A549 (cell line): ENCODE results near the gene NXPH3. TPM values are rescaled to one million over a fixed set of nuclear protein-coding genes. Genes with fewer than 3 reads are reported as not detected.

ENCODE experiments used
- ATAC-seq, 2 experiments: fragments of 200-7000 bp in 1 of 2; fragments of >200 bp in 1 of 2; cut with Nextera tagmentation in 1 of 2; cut with Tn5 transposase in 1 of 2; 3 replicates each; pipeline versions ENCODE4 v1.8.0 to v1.9.1; 2018 to 2020; ENCODE audit warnings: mild to moderate bottlenecking in 1 of 2, moderate library complexity in 1 of 2
- CTCF ChIA-PET: fragments of 300-600 bp; sonication (Branson Sonifier 250); formaldehyde crosslinking; extraction: SDS; loops from one replicate; lab custom pipeline; 2021; ENCODE audit warnings: antibody characterized with exemption, inconsistent platforms; lab: Yijun Ruan, JAX
- POLR2A ChIA-PET: fragments of 350-600 bp; formaldehyde crosslinking; extraction: SDS; loops from one replicate; lab custom pipeline; 2021; ENCODE audit warnings: antibody characterized with exemption, inconsistent platforms; lab: Yijun Ruan, JAX
- DNase-seq, 2 experiments: peaks; one replicate each; pipeline versions ENCODE4 v3.0.0 to v3.0.0-alpha.2; 2011 to 2016; ENCODE audit warnings: low read depth in 1 of 2, low spot score in 1 of 2
- FAIRE-seq: peaks from 2 replicates; lab custom pipeline; 2011; peaks lifted over from hg19 to GRCh38; lab: Jason Lieb, UNC
- H3K27ac ChIP-seq, 2 experiments: fragments of >200 bp; sonication (Bioruptor Twin); formaldehyde crosslinking; 3 replicates each; pipeline ENCODE4 v1.5.1; 2016 to 2017
- H3K4me1 ChIP-seq: fragments of >200 bp; sonication (Bioruptor Twin); formaldehyde crosslinking; 3 replicates; pipeline ENCODE4 v1.6.1; 2016
- H3K4me2 ChIP-seq: fragments of >200 bp; sonication (Bioruptor Twin); formaldehyde crosslinking; 3 replicates; pipeline ENCODE4 v1.6.1; 2016
- H3K4me3 ChIP-seq: fragments of >200 bp; sonication (Bioruptor Twin); formaldehyde crosslinking; 3 replicates; pipeline ENCODE4 v1.5.1; 2016
- H3K9me3 ChIP-seq: fragments of >200 bp; sonication (Bioruptor Twin); formaldehyde crosslinking; 3 replicates; pipeline ENCODE4 v1.6.1; 2016
- BHLHE40 ChIP-seq: IDR thresholded peaks from 2 replicates; pipeline ENCODE4 v1.6.1; 2012; ENCODE audit warnings: low read depth, low read length, inconsistent platforms
- CBX2 ChIP-seq: fragments of 200-600 bp; sonication (generic); IDR thresholded peaks from 2 replicates; pipeline ENCODE4 v1.6.1; 2016; ENCODE audit warnings: low read depth, mild to moderate bottlenecking, borderline replicate concordance
- CBX8 ChIP-seq: fragments of 200-600 bp; sonication (generic); IDR thresholded peaks from 2 replicates; pipeline ENCODE4 v1.6.1; 2016
- CEBPB ChIP-seq, 2 experiments: fragments of >200 bp in 1 of 2; sonication (Bioruptor Twin) in 1 of 2; formaldehyde crosslinking in 1 of 2; IDR thresholded peaks; 2 replicates each; pipeline ENCODE4 v1.6.1; 2012 to 2016
- CHD4 ChIP-seq: fragments of 200-600 bp; sonication (generic); IDR thresholded peaks from 2 replicates; pipeline ENCODE4 v1.6.1; 2016; ENCODE audit warnings: antibody characterized with exemption, mild to moderate bottlenecking, borderline replicate concordance
- FOSB ChIP-seq: fragments of 250-450 bp; sonication (Bioruptor Pico); IDR thresholded peaks from 2 replicates; pipeline ENCODE4 v1.5.0; 2020; ENCODE audit warnings: mild to moderate bottlenecking, moderate library complexity
- FOXS1 ChIP-seq: fragments of 250-450 bp; sonication (Bioruptor Pico); IDR thresholded peaks from 2 replicates; pipeline ENCODE4 v1.5.0; 2020; ENCODE audit warnings: mild to moderate bottlenecking, moderate library complexity
- HES2 ChIP-seq: fragments of >200 bp; sonication (Bioruptor Twin); formaldehyde crosslinking; IDR thresholded peaks from 2 replicates; pipeline ENCODE4 v1.6.1; 2016
- HEYL ChIP-seq: fragments of 250-450 bp; sonication (Bioruptor Pico); IDR thresholded peaks from 2 replicates; pipeline ENCODE4 v1.8.0; 2021; ENCODE audit warnings: mild to moderate bottlenecking, moderate library complexity
- MYC ChIP-seq: IDR thresholded peaks from 2 replicates; pipeline ENCODE4 v1.6.1; 2012; ENCODE audit warnings: mild to moderate bottlenecking, inconsistent platforms, low read length, improper control_type of control experiment, borderline replicate concordance
- NFE2L2 ChIP-seq: fragments of 150-350 bp; conservative IDR thresholded peaks from 2 replicates; pipeline ENCODE4 v1.6.1; 2014; ENCODE audit warnings: low read length
- POLR2AphosphoS2 ChIP-seq: conservative IDR thresholded peaks from 2 replicates; pipeline ENCODE4 v1.6.1; 2012; ENCODE audit warnings: low read length, improper control_type of control experiment, inconsistent platforms
- RAD21 ChIP-seq, 2 experiments: fragments of >200 bp in 1 of 2; sonication (Bioruptor Twin) in 1 of 2; formaldehyde crosslinking in 1 of 2; IDR thresholded peaks in 1 of 2; conservative IDR thresholded peaks in 1 of 2; 2 replicates in 1 of 2; 3 replicates in 1 of 2; pipeline ENCODE4 v1.6.1; 2012 to 2018; ENCODE audit warnings: inconsistent platforms in 1 of 2
- RFX5 ChIP-seq: fragments of 450-650 bp; IDR thresholded peaks from 2 replicates; pipeline ENCODE4 v1.7.1; 2014; ENCODE audit warnings: antibody characterized with exemption, mild to moderate bottlenecking, moderate library complexity
- RNF2 ChIP-seq: fragments of 200-600 bp; sonication (generic); IDR thresholded peaks from 2 replicates; pipeline ENCODE4 v1.6.1; 2016; ENCODE audit warnings: low read depth, mild to moderate bottlenecking, antibody characterized with exemption, moderate library complexity, borderline replicate concordance
- ZC3H11A ChIP-seq: fragments of 450-650 bp; IDR thresholded peaks from 2 replicates; pipeline ENCODE4 v1.6.1; 2014; ENCODE audit warnings: antibody characterized with exemption, mild to moderate bottlenecking
- WGBS: methylation state at CpG from one replicate; pipeline ENCODE4 v1.1.6; 2017; ENCODE audit errors: missing lambda C conversion rate; 5-methylcytosine and 5-hydroxymethylcytosine counted together
- polyA plus RNA-seq, 4 experiments: library from polyadenylated mRNA; depleted of rRNA in 3 of 4; stranded (reverse); fragments of >200 nt; fragmentation: RNase III in 1 of 4; extraction: RNeasy Plus Mini Kit Qiagen cat#74134 plus additional on column Dnase treatment in 1 of 4; gene quantifications; 2 replicates in 3 of 4; 3 replicates in 1 of 4; pipeline ENCODE4 v1.2.3, GENCODE V29; 2011 to 2017
- TF ChIP-seq, protein P1 (sequence below): fragments of 450-650 bp; IDR thresholded peaks from 2 replicates; pipeline ENCODE4 v1.6.1; 2014; ENCODE audit warnings: antibody characterized with exemption
- TF ChIP-seq, protein P2 (sequence below): IDR thresholded peaks from 2 replicates; pipeline ENCODE4 v1.6.1; 2012
- TF ChIP-seq, protein P3 (sequence below): IDR thresholded peaks from 2 replicates; pipeline ENCODE4 v1.6.1; 2012

The NXPH3 gene
- polyA plus RNA-seq, 2 of the 4 experiments (the other 2 are of a cell fraction) = 0.12 to 0.30 TPM

GRCh38 chr17:49583226-49583625 is 7.6 kb downstream of the NXPH3 start:
- Histone ChIP-seq H3K9me3 (no peaks in the 10 kb centered on the region), H3K4me3 (no peak overlapping the region)
- no peak for TF ChIP-seq MYC
- TF ChIP-seq, all 56 proteins: peak for 0
- no peak for ATAC-seq
- ChIA-PET POLR2A (no interaction called here), CTCF (interaction anchor here (0.5 to 40.8 kb wide), 8 partner anchors 8 to 916 kb away, joined by 3 to 2008 read pairs (median 8); partner anchors contain the start of genes NXPH3 and SLC35B1)
- no peak overlapping the region for H3K27ac ChIP-seq
- no peak for DNase-seq
- FAIRE-seq = no peak
- no peak overlapping the region for H3K4me2 ChIP-seq
- H3K4me1 ChIP-seq = no peaks in the 10 kb centered on the region
- 69% methylated on average over 5 of the region's 5 CpGs for WGBS

DNA sequence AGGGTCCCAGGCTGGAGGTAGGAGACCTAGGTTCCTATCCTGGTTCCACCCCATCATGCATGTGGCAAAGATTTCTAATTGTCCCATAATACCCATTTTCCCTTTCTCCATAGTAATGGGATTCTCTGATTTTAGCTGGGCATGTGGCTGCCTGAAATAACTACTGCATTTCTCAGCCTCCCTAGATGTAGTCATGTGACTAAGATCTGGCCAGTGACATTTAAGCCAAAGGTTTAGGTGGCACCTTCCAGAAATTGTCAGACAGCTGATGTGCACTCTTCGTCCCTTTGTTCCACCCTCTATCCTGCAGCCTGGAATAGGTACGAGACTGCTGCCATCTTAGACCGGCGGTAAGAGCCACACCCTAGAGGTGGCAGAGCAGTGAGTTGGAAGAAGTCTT is 8.2 kb downstream of the NXPH3 start:
- no peaks in the 10 kb centered on the region for H3K4me1 ChIP-seq
- no peaks in the 10 kb centered on the region for H3K9me3 ChIP-seq
- no peak for ATAC-seq
- TF ChIP-seq, protein P1, sequence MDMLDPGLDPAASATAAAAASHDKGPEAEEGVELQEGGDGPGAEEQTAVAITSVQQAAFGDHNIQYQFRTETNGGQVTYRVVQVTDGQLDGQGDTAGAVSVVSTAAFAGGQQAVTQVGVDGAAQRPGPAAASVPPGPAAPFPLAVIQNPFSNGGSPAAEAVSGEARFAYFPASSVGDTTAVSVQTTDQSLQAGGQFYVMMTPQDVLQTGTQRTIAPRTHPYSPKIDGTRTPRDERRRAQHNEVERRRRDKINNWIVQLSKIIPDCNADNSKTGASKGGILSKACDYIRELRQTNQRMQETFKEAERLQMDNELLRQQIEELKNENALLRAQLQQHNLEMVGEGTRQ = peak; percentile 47; the same call in 1 of the 2 replicates
- TF ChIP-seq RNF2 (no peak), BHLHE40 (no peak)
- TF ChIP-seq, all 56 proteins: peak for 1
- no peak overlapping the region for H3K27ac ChIP-seq
- H3K4me2 ChIP-seq = no peak overlapping the region
- POLR2A ChIA-PET = no interaction called here
- CTCF ChIA-PET = interaction anchor here (0.5 to 40.8 kb wide), 6 partner anchors 8 to 119 kb away, joined by 3 to 2008 read pairs (median 13); partner anchors contain the start of genes NXPH3 and SLC35B1
- FAIRE-seq (no peak), DNase-seq (no peak)
- 94% methylated on average over 4 of the region's 4 CpGs for WGBS
- no peak overlapping the region for H3K4me3 ChIP-seq

DNA sequence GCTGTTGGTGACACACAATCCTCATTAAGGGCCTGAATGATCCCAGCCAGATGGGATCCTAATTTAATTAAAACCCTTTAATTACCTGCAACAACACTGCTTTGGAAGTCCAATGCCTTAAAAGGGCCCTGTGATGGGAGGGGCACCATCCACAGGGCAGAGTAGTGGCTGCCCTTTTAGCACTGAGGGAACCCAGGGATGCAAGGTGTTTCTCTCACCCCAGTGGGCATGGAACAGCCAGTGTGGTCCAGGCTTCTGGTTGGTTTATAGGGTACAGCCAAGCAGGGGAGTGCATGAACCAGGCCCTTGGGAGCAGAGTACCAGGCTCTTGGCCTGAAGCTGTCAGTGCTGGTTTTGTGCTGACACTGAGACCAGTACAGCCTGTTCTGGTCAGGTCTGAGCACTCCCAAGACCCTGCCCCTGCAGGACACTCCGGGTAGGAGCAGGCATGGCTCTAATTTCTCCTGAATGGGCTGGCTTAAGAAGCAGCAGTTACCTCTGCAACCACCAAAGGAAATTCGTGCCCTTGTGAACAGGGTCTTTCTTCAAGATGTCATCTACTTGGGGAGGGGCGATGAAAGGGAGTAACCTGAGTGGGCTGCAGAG is 9.9 kb downstream of the NXPH3 start:
- no peak overlapping the region for H3K4me2 ChIP-seq
- H3K4me3 ChIP-seq = no peak overlapping the region
- ChIA-PET CTCF (interaction anchor here (3.2 to 40.8 kb wide), 4 partner anchors 10 to 117 kb away, joined by 17 to 2008 read pairs (median 68); partner anchors contain the start of genes NXPH3 and SLC35B1), POLR2A (no interaction called here)
- 85% methylated on average over 2 of the region's 3 CpGs for WGBS
- TF ChIP-seq FOXS1 (no peak), NFE2L2 (no peak), FOSB (CRISPR knock-in tag) (no peak), CBX8 (no peak), RFX5 (no peak), HEYL (no peak), ZC3H11A (no peak), CBX2 (no peak), CEBPB (IDR thresholded peaks at IDR 0.05) (no peak), RAD21 (conservative IDR thresholded peaks at IDR 0.05 in 1 of 2, IDR thresholded peaks at IDR 0.05 in 1 of 2) (no peak), CHD4 (no peak), POLR2AphosphoS2 (no peak), HES2 (no peak)
- TF ChIP-seq, protein P2, sequence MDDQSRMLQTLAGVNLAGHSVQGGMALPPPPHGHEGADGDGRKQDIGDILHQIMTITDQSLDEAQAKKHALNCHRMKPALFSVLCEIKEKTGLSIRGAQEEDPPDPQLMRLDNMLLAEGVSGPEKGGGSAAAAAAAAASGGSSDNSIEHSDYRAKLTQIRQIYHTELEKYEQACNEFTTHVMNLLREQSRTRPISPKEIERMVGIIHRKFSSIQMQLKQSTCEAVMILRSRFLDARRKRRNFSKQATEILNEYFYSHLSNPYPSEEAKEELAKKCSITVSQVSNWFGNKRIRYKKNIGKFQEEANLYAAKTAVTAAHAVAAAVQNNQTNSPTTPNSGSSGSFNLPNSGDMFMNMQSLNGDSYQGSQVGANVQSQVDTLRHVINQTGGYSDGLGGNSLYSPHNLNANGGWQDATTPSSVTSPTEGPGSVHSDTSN = no peak
- TF ChIP-seq, protein P1 = no peak
- TF ChIP-seq, protein P3, sequence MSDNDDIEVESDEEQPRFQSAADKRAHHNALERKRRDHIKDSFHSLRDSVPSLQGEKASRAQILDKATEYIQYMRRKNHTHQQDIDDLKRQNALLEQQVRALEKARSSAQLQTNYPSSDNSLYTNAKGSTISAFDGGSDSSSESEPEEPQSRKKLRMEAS = no peak
- no peaks in the 10 kb centered on the region for H3K9me3 ChIP-seq
- ATAC-seq = peak; percentile 81 to 91
- no peak for FAIRE-seq
- DNase-seq = peak; percentile 59 to 72
- no peak overlapping the region for H3K27ac ChIP-seq
- no peaks in the 10 kb centered on the region for H3K4me1 ChIP-seq
